Activated CD8-positive, alpha-beta T cell treated with anti-CD3 and anti-CD28 coated beads for 36 hours (primary cell): ENCODE results near the gene HOXB2. TPM values are rescaled to one million over a fixed set of nuclear protein-coding genes. Genes with fewer than 3 reads are reported as not detected.

Source experiments
- ATAC-seq: fragments of 200-7000 bp; cut with Tn5 transposase; one replicate; pipeline ENCODE4 v1.10.0; 2021; ENCODE audit warnings: mild to moderate bottlenecking, moderate library complexity
- CTCF ChIA-PET: fragments of 350-600 bp; sonication (Branson Sonifier 250); formaldehyde crosslinking; loops from one replicate; lab custom pipeline; 2021; ENCODE audit warnings: antibody characterized with exemption; lab: Charles Lee
- POLR2A ChIA-PET: fragments of 350-600 bp; sonication (Branson Sonifier 250); formaldehyde crosslinking; loops from one replicate; lab custom pipeline; 2021; ENCODE audit warnings: antibody characterized with exemption; lab: Charles Lee
- DNase-seq: peaks from one replicate; pipeline ENCODE4 v3.0.0-alpha.2; 2020
- H3K27ac Mint-ChIP-seq: one replicate; pipeline ENCODE4 v1.8.0; 2021; ENCODE audit warnings: mild to moderate bottlenecking, mixed read lengths
- H3K27me3 Mint-ChIP-seq: one replicate; pipeline ENCODE4 v1.8.0; 2021; ENCODE audit warnings: mixed read lengths
- H3K36me3 Mint-ChIP-seq: one replicate; pipeline ENCODE4 v1.8.0; 2021; ENCODE audit warnings: low read depth, mixed read lengths
- H3K4me1 Mint-ChIP-seq: one replicate; pipeline ENCODE4 v1.8.0; 2021; ENCODE audit warnings: low read depth, mixed read lengths
- H3K4me3 Mint-ChIP-seq: one replicate; pipeline ENCODE4 v1.8.0; 2021; ENCODE audit warnings: mild to moderate bottlenecking, moderate library complexity, mixed read lengths
- H3K9me3 Mint-ChIP-seq: one replicate; pipeline ENCODE4 v1.8.0; 2021; ENCODE audit warnings: mixed read lengths
- intact Hi-C: fragments of 100-400 bp; cut with micrococcal nuclease; formaldehyde crosslinking; loops from one replicate; pipeline ENCODE4 v1.10.0; 2022
- total RNA-seq, 2 experiments: library from RNA; stranded (reverse); gene quantifications; one replicate each; pipeline ENCODE4 v1.2.3, GENCODE V29; 2021
- TF ChIP-seq, protein P1 (sequence below): fragments of 200-600 bp; IDR thresholded peaks from one replicate; pipeline ENCODE4 v1.8.0; 2022; ENCODE audit warnings: antibody characterized with exemption, mild to moderate bottlenecking

The HOXB2 gene
- total RNA-seq, 2 experiments from 2014 or later: 12.6 to 13.0 TPM

DNA sequence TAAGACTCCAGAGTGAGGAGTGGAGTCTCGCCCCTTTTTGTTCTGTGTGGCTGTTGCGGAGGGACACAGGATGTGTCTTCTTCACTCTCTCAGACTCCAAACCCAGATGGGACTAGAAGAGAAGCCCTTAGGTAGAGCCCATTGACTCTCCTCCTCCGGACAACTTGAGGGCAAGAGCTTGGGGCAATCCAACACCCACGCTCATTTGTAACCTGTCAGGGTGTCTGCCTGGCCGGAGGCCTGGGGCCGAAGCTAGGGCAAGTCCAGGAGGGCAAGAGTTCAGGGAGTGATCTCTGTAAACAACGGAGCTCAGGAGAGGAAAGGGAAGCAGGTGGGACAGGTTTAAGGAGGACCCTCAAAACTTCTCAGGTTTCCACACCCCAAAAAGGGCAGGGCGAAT is 12.6 kb downstream of the HOXB2 start:
- ChIA-PET CTCF (interaction anchor here (0.7 kb wide), 1 partner anchor 39 kb away, joined by 3 read pairs; no protein-coding TSS in a partner anchor), POLR2A (interaction anchor here (0.7 to 0.9 kb wide), 2 partner anchors 34 to 58 kb away, joined by 3 read pairs; partner anchors contain the start of gene HOXB3)
- H3K4me3 Mint-ChIP-seq: no peak overlapping the region
- no peak for ATAC-seq
- no peak overlapping the region for H3K27ac Mint-ChIP-seq
- DNase-seq: no peak
- intact Hi-C loops: no loop called here
- H3K27me3 Mint-ChIP-seq: peaks cover 5% of the 10 kb centered on the region
- no peaks in the 10 kb centered on the region for H3K9me3 Mint-ChIP-seq
- TF ChIP-seq, protein P1, sequence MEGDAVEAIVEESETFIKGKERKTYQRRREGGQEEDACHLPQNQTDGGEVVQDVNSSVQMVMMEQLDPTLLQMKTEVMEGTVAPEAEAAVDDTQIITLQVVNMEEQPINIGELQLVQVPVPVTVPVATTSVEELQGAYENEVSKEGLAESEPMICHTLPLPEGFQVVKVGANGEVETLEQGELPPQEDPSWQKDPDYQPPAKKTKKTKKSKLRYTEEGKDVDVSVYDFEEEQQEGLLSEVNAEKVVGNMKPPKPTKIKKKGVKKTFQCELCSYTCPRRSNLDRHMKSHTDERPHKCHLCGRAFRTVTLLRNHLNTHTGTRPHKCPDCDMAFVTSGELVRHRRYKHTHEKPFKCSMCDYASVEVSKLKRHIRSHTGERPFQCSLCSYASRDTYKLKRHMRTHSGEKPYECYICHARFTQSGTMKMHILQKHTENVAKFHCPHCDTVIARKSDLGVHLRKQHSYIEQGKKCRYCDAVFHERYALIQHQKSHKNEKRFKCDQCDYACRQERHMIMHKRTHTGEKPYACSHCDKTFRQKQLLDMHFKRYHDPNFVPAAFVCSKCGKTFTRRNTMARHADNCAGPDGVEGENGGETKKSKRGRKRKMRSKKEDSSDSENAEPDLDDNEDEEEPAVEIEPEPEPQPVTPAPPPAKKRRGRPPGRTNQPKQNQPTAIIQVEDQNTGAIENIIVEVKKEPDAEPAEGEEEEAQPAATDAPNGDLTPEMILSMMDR: no peak
- H3K36me3 Mint-ChIP-seq: no peaks in the 10 kb centered on the region
- peaks cover 2% of the 10 kb centered on the region for H3K4me1 Mint-ChIP-seq

DNA sequence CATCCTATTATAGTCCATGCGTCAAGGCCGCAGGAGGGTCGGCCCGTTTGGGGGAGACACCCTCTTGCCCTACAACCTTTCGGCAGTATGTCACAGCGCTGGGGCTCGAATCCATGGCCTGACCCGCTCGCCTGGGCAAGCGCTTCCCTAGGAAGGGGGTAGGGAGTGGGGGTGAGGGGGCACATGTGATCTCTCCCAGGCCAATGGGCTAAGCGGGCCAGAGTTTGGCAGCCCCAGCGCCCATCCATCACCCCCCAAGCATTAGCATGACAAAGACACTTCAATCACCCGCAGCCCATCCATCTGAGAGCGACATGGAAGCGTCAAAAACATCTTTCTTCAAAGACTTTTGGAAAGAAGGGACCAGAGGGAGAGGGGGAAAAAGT is 14.0 kb downstream of the HOXB2 start, which contains the start of gene HOXB1:
Gene HOXB1, minus strand, starts transcription at position 125 of the 386 bp plus-strand sequence. Its CDS starts 107 bp downstream, at position 18.
- intact Hi-C loops: no loop called here
- Mint-ChIP-seq H3K27me3 (peaks cover 14% of the 10 kb centered on the region), H3K4me1 (peaks cover 10% of the 10 kb centered on the region), H3K4me3 (no peak within 1 kb of the TSS), H3K36me3 (no peaks in the 10 kb centered on the region), H3K9me3 (no peaks in the 10 kb centered on the region), H3K27ac (no peak within 1 kb of the TSS)
- TF ChIP-seq, protein P1: no peak
- no peak for ATAC-seq
- no peak for DNase-seq
- ChIA-PET POLR2A (no interaction called here), CTCF (no interaction called here)

GRCh38 chr17:48530208-48530886 is 14.6 kb downstream of the HOXB2 start:
- POLR2A ChIA-PET: no interaction called here
- Mint-ChIP-seq H3K27me3 (peaks cover 19% of the 10 kb centered on the region), H3K4me1 (peaks cover 11% of the 10 kb centered on the region), H3K27ac (no peak overlapping the region), H3K36me3 (no peaks in the 10 kb centered on the region), H3K4me3 (no peak overlapping the region), H3K9me3 (no peaks in the 10 kb centered on the region)
- CTCF ChIA-PET: no interaction called here
- TF ChIP-seq, protein P1: no peak
- DNase-seq (no peak), ATAC-seq (no peak)
- intact Hi-C loops: no loop called here

- no peak overlapping the region for H3K4me3 Mint-ChIP-seq
- H3K27ac Mint-ChIP-seq: no peak overlapping the region
- POLR2A ChIA-PET: no interaction called here
- H3K36me3 Mint-ChIP-seq: no peaks in the 10 kb centered on the region
- no peak for ATAC-seq
- peaks cover 19% of the 10 kb centered on the region for H3K27me3 Mint-ChIP-seq
- no peak for DNase-seq
- CTCF ChIA-PET: no interaction called here
- TF ChIP-seq, protein P1: no peak
- peaks cover 11% of the 10 kb centered on the region for H3K4me1 Mint-ChIP-seq
- no peaks in the 10 kb centered on the region for H3K9me3 Mint-ChIP-seq
- intact Hi-C loops: no loop called here
These were observed 15.3 kb downstream of the HOXB2 start for GRCh38 chr17:48529683-48530009.

- no peak for DNase-seq
- TF ChIP-seq, protein P1: no peak
- H3K9me3 Mint-ChIP-seq: no peaks in the 10 kb centered on the region
- H3K4me3 Mint-ChIP-seq: no peak overlapping the region
- intact Hi-C loops: no loop called here
- CTCF ChIA-PET: interaction anchor here (1.4 to 1.5 kb wide), 2 partner anchors 10 to 64 kb away, joined by 3 read pairs; no protein-coding TSS in a partner anchor
- POLR2A ChIA-PET: no interaction called here
- H3K4me1 Mint-ChIP-seq: peaks cover 11% of the 10 kb centered on the region
- peaks cover 21% of the 10 kb centered on the region for H3K27me3 Mint-ChIP-seq
- no peaks in the 10 kb centered on the region for H3K36me3 Mint-ChIP-seq
- ATAC-seq: no peak
- no peak overlapping the region for H3K27ac Mint-ChIP-seq
These were observed 15.8 kb downstream of the HOXB2 start for GRCh38 chr17:48528936-48529682.
